Left colon (tissue), 2 donors: ENCODE data around the gene GPR84. TPM values are rescaled to one million over a fixed set of nuclear protein-coding genes. Genes with fewer than 3 reads are reported as not detected.

Experiments used
- ATAC-seq: fragments of 200-7000 bp; cut with Tn5 transposase; one replicate; pipeline ENCODE4 v1.9.1; 2020; ENCODE audit warnings: mild to moderate bottlenecking, moderate library complexity
- DNase-seq, 2 donors: peaks; one replicate each; pipeline ENCODE4 v3.0.0-alpha.2; 2020
- intact Hi-C, 2 donors: fragments of 100-400 bp; cut with DNase I in 1 of 2; cut with micrococcal nuclease in 1 of 2; formaldehyde crosslinking; loops; one replicate each; pipeline versions ENCODE4 v1.11.2 to v1.14.0; 2022; cut with DNase I, micrococcal nuclease
- total RNA-seq, 2 donors: library from RNA; stranded (reverse); fragmentation: NEBNext Ultra II Directional; extraction: Animal tissue kit (Norgen Biotek cat#: 25700); gene quantifications; one replicate each; pipeline ENCODE4 v1.2.1, GENCODE V29; 2021
- donor health status: DM: no; HTN: no; CAD: no.
- donor health status: DM: yes; HTN: yes; CAD: no.

The GPR84 gene
- total RNA-seq, 2 donors from 2014 or later: 0.50 TPM; not detected in 1

- peak; percentile 90 for ATAC-seq
- peak in 1 of 2 donors; percentile 66 for DNase-seq
- intact Hi-C loops: no loop called here
Measured at GRCh38 chr12:54378796-54379397, 14.6 kb upstream of the GPR84 start.

- intact Hi-C loops: no loop called here
- ATAC-seq (no peak), DNase-seq (no peak)
Measured at GRCh38 chr12:54377797-54378515, 13.7 kb upstream of the GPR84 start.

- DNase-seq (no peak), ATAC-seq (no peak)
- intact Hi-C loops: no loop called here
Measured at GRCh38 chr12:54377007-54377406, 12.7 kb upstream of the GPR84 start.

- DNase-seq (no peak), ATAC-seq (no peak)
- intact Hi-C loops: no loop called here
Measured at GRCh38 chr12:54376596-54376995, 12.3 kb upstream of the GPR84 start.

- ATAC-seq (no peak), DNase-seq (no peak)
- intact Hi-C loops: no loop called here
Measured at GRCh38 chr12:54375259-54375579, 10.9 kb upstream of the GPR84 start.

- intact Hi-C loops: no loop called here
- ATAC-seq (no peak), DNase-seq (no peak)
Measured at GRCh38 chr12:54374562-54375258, 10.4 kb upstream of the GPR84 start.

GRCh38 chr12:54373649-54374561 is 9.6 kb upstream of the GPR84 start:
- intact Hi-C loops: no loop called here
- no peak for DNase-seq
- no peak for ATAC-seq

GRCh38 chr12:54372113-54372806 is 8.0 kb upstream of the GPR84 start:
- ATAC-seq (no peak), DNase-seq (no peak)
- intact Hi-C loops: no loop called here

GRCh38 chr12:54371328-54372112 is 7.2 kb upstream of the GPR84 start:
- intact Hi-C loops: no loop called here
- ATAC-seq (no peak), DNase-seq (peak in 1 of 2 donors; percentile 38)

GRCh38 chr12:54370171-54370730 is 6.0 kb upstream of the GPR84 start:
- ATAC-seq (peak; percentile 83), DNase-seq (peak; percentile 67 to 75)
- intact Hi-C loops: no loop called here

GRCh38 chr12:54369597-54370131 is 5.4 kb upstream of the GPR84 start:
- DNase-seq (no peak), ATAC-seq (peak; percentile 14)
- intact Hi-C loops: loop anchor here in 1 of 2 donors (10.0 kb wide), 1 partner anchor 145 kb away; no protein-coding TSS in a partner anchor

GRCh38 chr12:54368709-54369596 is 4.7 kb upstream of the GPR84 start:
- intact Hi-C loops: loop anchor here in 1 of 2 donors (10.0 kb wide), 1 partner anchor 144 kb away; no protein-coding TSS in a partner anchor
- peak; percentile 87 to 92 for DNase-seq
- ATAC-seq: peak; percentile 75

- ATAC-seq (peak; percentile 8), DNase-seq (no peak)
- intact Hi-C loops: loop anchor here in 1 of 2 donors (10.0 kb wide), 1 partner anchor 143 kb away; no protein-coding TSS in a partner anchor
Measured at GRCh38 chr12:54368025-54368708, 3.9 kb upstream of the GPR84 start.

GRCh38 chr12:54363618-54364017 is 668 bp downstream of the GPR84 start:
- intact Hi-C loops: loop anchor here in 1 of 2 donors (5.0 to 10.0 kb wide), 2 partner anchors 66 to 139 kb away; no protein-coding TSS in a partner anchor

GRCh38 chr12:54363047-54363446 is 1.2 kb downstream of the GPR84 start:
- ATAC-seq (no peak), DNase-seq (no peak)
- intact Hi-C loops: loop anchor here in 1 of 2 donors (5.0 to 10.0 kb wide), 2 partner anchors 66 to 138 kb away; no protein-coding TSS in a partner anchor

More at GRCh38 chr12:54363618-54364017, 668 bp downstream of the GPR84 start:
- ATAC-seq (no peak), DNase-seq (no peak)
